Adrenal gland (tissue), 5 donors: Measurements from ENCODE around the gene MPL.

Experiments
- CTCF ChIP-seq, 6 experiments: fragments of 450-650 bp in 4 of 6; fragments of 200-600 bp in 2 of 6; sonication (generic) in 1 of 6; IDR thresholded peaks; 1 replicate in 5 of 6; 2 replicates in 1 of 6; pipeline versions ENCODE4 v1.5.1 to v1.8.0; 2016 to 2021; ENCODE audit warnings: antibody characterized with exemption in 6 of 6, mild to moderate bottlenecking in 2 of 6, moderate library complexity in 1 of 6
- POLR2A ChIP-seq, 2 donors: fragments of 450-650 bp; IDR thresholded peaks; one replicate each; pipeline ENCODE4 v1.6.1; 2017; ENCODE audit warnings: antibody characterized with exemption in 2 of 2, mild to moderate bottlenecking in 2 of 2, moderate library complexity in 1 of 2
- donor health status: DM: no; HTN: no; CAD: no.

- TF ChIP-seq CTCF (IDR thresholded peaks at IDR 0.05): no peak
- no peak for TF ChIP-seq POLR2A (IDR thresholded peaks at IDR 0.05)
These were observed at the start of gene MPL for GRCh38 chr1:43337588-43337987.
